Measurements from ENCODE around the gene FLOT2. TPM values are rescaled to one million over a fixed set of nuclear protein-coding genes. Genes with fewer than 3 reads are reported as not detected.
A peak's percentile ranks its signal among the peaks of the same experiment; 100 is the strongest.

FLOT2 gene
- polyA plus RNA-seq, 1 donor (not counting 4 experiments of a cell fraction or from before 2014, with no cell fraction given) = 67.2 TPM

- Histone ChIP-seq H3K79me2 (ENCODE audit: control insufficient read depth, insufficient read depth, low read length) (no peaks in the 10 kb centered on the region), H3K36me3 (ENCODE audit: control insufficient read depth in 2 of 2, extremely low read depth in 1 of 2, insufficient read depth in 2 of 2, low read length in 2 of 2) (peaks cover 59 to 71% of the 10 kb centered on the region in 2 experiments), H3K4me3 (ENCODE audit: control insufficient read depth in 2 of 3, extremely low read depth in 1 of 3, insufficient read depth in 2 of 3, low read depth in 1 of 3, low read length in 3 of 3) (no peak overlapping the region), H4K20me1 (ENCODE audit: control insufficient read depth, extremely low read depth, insufficient read depth, low read length) (no peaks in the 10 kb centered on the region), H3K9ac (ENCODE audit: control insufficient read depth, extremely low read depth, insufficient read depth, low read length) (no peak overlapping the region), H3K9me3 (ENCODE audit: control insufficient read depth, low read depth, low read length) (peaks cover 6% of the 10 kb centered on the region), H3K27ac (ENCODE audit: control insufficient read depth, insufficient read depth, low read length) (no peak overlapping the region), H2AFZ (ENCODE audit: control insufficient read depth, low read length) (no peak overlapping the region), H3K27me3 (ENCODE audit: control insufficient read depth, extremely low read depth, insufficient read depth, low read length) (no peaks in the 10 kb centered on the region), H3K4me2 (ENCODE audit: control insufficient read depth, extremely low read depth, insufficient read depth, low read depth, low read length) (no peak overlapping the region), H3K9me1 (ENCODE audit: control insufficient read depth, extremely low read depth, insufficient read depth, low read length) (no peaks in the 10 kb centered on the region), H3K4me1 (ENCODE audit: control insufficient read depth, extremely low read depth, insufficient read depth, low read length) (peaks cover 13% of the 10 kb centered on the region)
- DNase-seq (ENCODE audit: low read depth, low spot score) (no peak), FAIRE-seq (no peak)
- TF ChIP-seq EZH2 (IDR thresholded peaks at IDR 0.05; ENCODE audit: low read length) (no peak), CTCF (optimal IDR thresholded peaks at IDR 0.05 in 1 of 3, IDR thresholded peaks at IDR 0.05 in 1 of 3, conservative IDR thresholded peaks at IDR 0.05 in 1 of 3; ENCODE audit: extremely low read depth in 1 of 3, insufficient read depth in 2 of 3, low read length in 3 of 3) (peak in 2 of 3 experiments; percentile 21 to 43)
- dilution Hi-C loops (cut with MboI; ENCODE audit: extremely low pct_ligation_motif_present, low sequenced_read_pairs) = no loop called here
These were observed 14.9 kb upstream of the FLOT2 start for GRCh38 chr17:28912281-28912937.

- H3K27me3 ChIP-seq (ENCODE audit: control insufficient read depth, extremely low read depth, insufficient read depth, low read length) = no peaks in the 10 kb centered on the region
- H3K36me3 ChIP-seq (ENCODE audit: control insufficient read depth in 2 of 2, extremely low read depth in 1 of 2, insufficient read depth in 2 of 2, low read length in 2 of 2) = peaks cover 54 to 66% of the 10 kb centered on the region in 2 experiments
- H3K4me1 ChIP-seq (ENCODE audit: control insufficient read depth, extremely low read depth, insufficient read depth, low read length) = peaks cover 14% of the 10 kb centered on the region
- dilution Hi-C loops (cut with MboI; ENCODE audit: extremely low pct_ligation_motif_present, low sequenced_read_pairs) = no loop called here
- no peak for TF ChIP-seq CTCF (optimal IDR thresholded peaks at IDR 0.05 in 1 of 3, IDR thresholded peaks at IDR 0.05 in 1 of 3, conservative IDR thresholded peaks at IDR 0.05 in 1 of 3; ENCODE audit: extremely low read depth in 1 of 3, insufficient read depth in 2 of 3, low read length in 3 of 3)
- no peak overlapping the region for H3K9ac ChIP-seq (ENCODE audit: control insufficient read depth, extremely low read depth, insufficient read depth, low read length)
- FAIRE-seq (no peak), DNase-seq (ENCODE audit: low read depth, low spot score) (no peak)
- peaks cover 6% of the 10 kb centered on the region for H3K9me3 ChIP-seq (ENCODE audit: control insufficient read depth, low read depth, low read length)
- H3K4me3 ChIP-seq (ENCODE audit: control insufficient read depth in 2 of 3, extremely low read depth in 1 of 3, insufficient read depth in 2 of 3, low read depth in 1 of 3, low read length in 3 of 3) = no peak overlapping the region
- H4K20me1 ChIP-seq (ENCODE audit: control insufficient read depth, extremely low read depth, insufficient read depth, low read length) = no peaks in the 10 kb centered on the region
- no peak overlapping the region for H2AFZ ChIP-seq (ENCODE audit: control insufficient read depth, low read length)
- no peak overlapping the region for H3K4me2 ChIP-seq (ENCODE audit: control insufficient read depth, extremely low read depth, insufficient read depth, low read depth, low read length)
- H3K9me1 ChIP-seq (ENCODE audit: control insufficient read depth, extremely low read depth, insufficient read depth, low read length) = no peaks in the 10 kb centered on the region
- no peaks in the 10 kb centered on the region for H3K79me2 ChIP-seq (ENCODE audit: control insufficient read depth, insufficient read depth, low read length)
- no peak overlapping the region for H3K27ac ChIP-seq (ENCODE audit: control insufficient read depth, insufficient read depth, low read length)
These were observed 14.0 kb upstream of the FLOT2 start for GRCh38 chr17:28911411-28912045.

Data from keratinocyte (primary cell).